SK-N-MC (cell line): ENCODE measurements around the gene PMM1.

Experiments used
- EZH2 ChIP-seq: fragments of 200-600 bp; sonication (generic); IDR thresholded peaks from one replicate; pipeline ENCODE4 v1.6.1; 2017; ENCODE audit warnings: antibody characterized with exemption
- FOXP2 ChIP-seq: optimal IDR thresholded peaks from 2 replicates; pipeline ENCODE3; 2011; ENCODE audit warnings: mild to moderate bottlenecking, moderate library complexity; ENCODE audit not compliant: insufficient read depth; ENCODE audit errors: extremely low read length, control extremely low read depth
- POLR2AphosphoS5 ChIP-seq: IDR thresholded peaks from 2 replicates; pipeline ENCODE4 v1.6.1; 2012; ENCODE audit warnings: mild to moderate bottlenecking, low read depth, low read length, borderline replicate concordance

DNA sequence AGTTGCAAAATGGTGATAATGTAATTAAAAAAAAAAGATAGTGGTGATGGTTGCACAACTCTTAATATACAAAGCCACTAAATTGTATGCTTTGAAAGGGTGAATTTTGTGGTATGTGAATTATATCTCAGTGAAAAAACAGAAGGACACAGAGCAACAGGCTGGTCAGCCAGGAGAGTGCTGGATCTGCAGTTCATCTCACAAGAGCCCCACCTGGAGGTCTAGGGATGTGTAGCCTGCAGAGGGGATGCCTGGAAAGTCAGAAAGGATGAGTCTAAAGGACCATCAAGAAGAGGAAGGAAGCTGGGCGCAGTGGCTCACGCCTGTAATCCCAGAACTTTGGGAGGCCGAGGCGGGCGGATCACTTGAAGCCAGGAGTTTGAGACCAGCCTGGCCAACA, 54.4 kb downstream of the PMM1 start:
- no peak for TF ChIP-seq POLR2AphosphoS5
- TF ChIP-seq EZH2, result no peak
- TF ChIP-seq FOXP2, result no peak
